Upper lobe of right lung (tissue), 1 donor: ENCODE results near the gene SYT11. TPM values are rescaled to one million over a fixed set of nuclear protein-coding genes. Genes with fewer than 3 reads are reported as not detected.
A peak's percentile ranks its signal among the peaks of the same experiment; 100 is the strongest.

Experiments
- ATAC-seq: fragments of 200-7000 bp; cut with Tn5 transposase; one replicate; pipeline ENCODE4 v1.9.1; 2020; ENCODE audit warnings: mild to moderate bottlenecking, moderate library complexity
- DNase-seq: peaks from one replicate; pipeline ENCODE4 v3.0.0-alpha.2; 2020
- H3K27ac ChIP-seq: fragments of 200-600 bp; one replicate; pipeline ENCODE4 v1.8.0; 2022
- H3K27me3 ChIP-seq: fragments of 200-600 bp; one replicate; pipeline ENCODE4 v1.8.0; 2022; ENCODE audit warnings: mild to moderate bottlenecking
- H3K36me3 ChIP-seq: fragments of 200-600 bp; one replicate; pipeline ENCODE4 v1.8.0; 2022
- H3K4me1 ChIP-seq: fragments of 200-600 bp; one replicate; pipeline ENCODE4 v1.8.0; 2022
- H3K4me3 ChIP-seq: fragments of 200-600 bp; one replicate; pipeline ENCODE4 v1.8.0; 2022; ENCODE audit warnings: mild to moderate bottlenecking
- H3K9me3 ChIP-seq: fragments of 200-600 bp; one replicate; pipeline ENCODE4 v1.8.0; 2022
- intact Hi-C: fragments of 100-400 bp; cut with DNase I; formaldehyde crosslinking; loops from one replicate; pipeline ENCODE4 v1.11.0; 2022
- total RNA-seq: library from RNA; stranded (reverse); fragmentation: NEBNext Ultra II Directional; extraction: Animal tissue kit (Norgen Biotek cat#: 25700); gene quantifications from one replicate; pipeline ENCODE4 v1.2.1, GENCODE V29; 2021
- TF ChIP-seq, protein P1 (sequence below): fragments of 200-600 bp; IDR thresholded peaks from one replicate; pipeline ENCODE4 v1.8.0; 2022; ENCODE audit warnings: antibody characterized with exemption
- donor health status: DM: no; HTN: yes; CAD: no; lungs with severe emphysema.

Gene SYT11
- total RNA-seq, 1 donor from 2014 or later = 8.9 TPM

DNA sequence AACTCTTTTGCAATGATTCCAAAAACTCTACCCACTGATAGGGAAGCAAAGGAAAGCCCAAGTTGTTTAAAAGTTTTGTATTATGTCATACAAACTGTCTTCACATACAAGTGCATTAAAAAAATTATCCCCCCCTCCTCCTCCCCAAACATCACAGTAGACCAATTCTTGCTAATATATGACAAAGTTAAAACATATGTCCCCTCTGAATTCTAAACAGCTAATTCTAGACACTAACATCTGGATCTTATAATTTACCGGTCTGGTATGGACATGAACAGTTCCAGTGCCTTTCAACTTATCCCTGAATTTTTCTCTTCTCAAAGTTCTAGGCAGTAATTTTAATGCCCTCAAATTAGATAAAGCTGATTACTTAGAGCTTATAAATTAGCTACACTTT lies 38.4 kb downstream of the SYT11 start:
- H3K36me3 ChIP-seq = peaks cover 70% of the 10 kb centered on the region
- H3K27me3 ChIP-seq = no peaks in the 10 kb centered on the region
- H3K4me3 ChIP-seq = no peak overlapping the region
- ATAC-seq = no peak
- H3K9me3 ChIP-seq = no peaks in the 10 kb centered on the region
- intact Hi-C loops = no loop called here
- H3K4me1 ChIP-seq = peaks cover 12% of the 10 kb centered on the region
- H3K27ac ChIP-seq = no peak overlapping the region
- no peak for DNase-seq
- TF ChIP-seq, protein P1, sequence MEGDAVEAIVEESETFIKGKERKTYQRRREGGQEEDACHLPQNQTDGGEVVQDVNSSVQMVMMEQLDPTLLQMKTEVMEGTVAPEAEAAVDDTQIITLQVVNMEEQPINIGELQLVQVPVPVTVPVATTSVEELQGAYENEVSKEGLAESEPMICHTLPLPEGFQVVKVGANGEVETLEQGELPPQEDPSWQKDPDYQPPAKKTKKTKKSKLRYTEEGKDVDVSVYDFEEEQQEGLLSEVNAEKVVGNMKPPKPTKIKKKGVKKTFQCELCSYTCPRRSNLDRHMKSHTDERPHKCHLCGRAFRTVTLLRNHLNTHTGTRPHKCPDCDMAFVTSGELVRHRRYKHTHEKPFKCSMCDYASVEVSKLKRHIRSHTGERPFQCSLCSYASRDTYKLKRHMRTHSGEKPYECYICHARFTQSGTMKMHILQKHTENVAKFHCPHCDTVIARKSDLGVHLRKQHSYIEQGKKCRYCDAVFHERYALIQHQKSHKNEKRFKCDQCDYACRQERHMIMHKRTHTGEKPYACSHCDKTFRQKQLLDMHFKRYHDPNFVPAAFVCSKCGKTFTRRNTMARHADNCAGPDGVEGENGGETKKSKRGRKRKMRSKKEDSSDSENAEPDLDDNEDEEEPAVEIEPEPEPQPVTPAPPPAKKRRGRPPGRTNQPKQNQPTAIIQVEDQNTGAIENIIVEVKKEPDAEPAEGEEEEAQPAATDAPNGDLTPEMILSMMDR = no peak

DNA sequence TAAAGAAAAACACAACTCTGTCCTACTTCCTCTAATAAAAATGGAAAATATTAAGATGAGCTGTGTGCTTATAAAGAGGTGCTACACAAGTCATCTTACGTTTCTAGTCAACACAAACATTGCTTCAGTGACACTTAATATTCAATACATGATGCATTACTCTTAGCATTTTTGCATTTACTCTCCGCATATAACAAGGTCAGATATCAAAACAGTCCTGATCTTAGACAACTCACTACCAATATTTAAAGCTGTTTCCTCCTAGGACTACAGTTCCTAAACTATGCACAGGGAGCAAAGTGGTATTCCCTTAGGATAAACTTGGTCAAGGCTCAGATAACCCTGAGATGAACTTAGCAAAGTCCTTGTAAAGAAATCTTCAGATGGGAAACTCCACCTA lies 39.5 kb downstream of the SYT11 start:
- TF ChIP-seq, protein P1 = no peak
- peaks cover 2% of the 10 kb centered on the region for H3K4me1 ChIP-seq
- intact Hi-C loops = no loop called here
- H3K27ac ChIP-seq = no peak overlapping the region
- H3K9me3 ChIP-seq = no peaks in the 10 kb centered on the region
- H3K27me3 ChIP-seq = no peaks in the 10 kb centered on the region
- DNase-seq (no peak), ATAC-seq (no peak)
- no peak overlapping the region for H3K4me3 ChIP-seq
- H3K36me3 ChIP-seq = peaks cover 81% of the 10 kb centered on the region

DNA sequence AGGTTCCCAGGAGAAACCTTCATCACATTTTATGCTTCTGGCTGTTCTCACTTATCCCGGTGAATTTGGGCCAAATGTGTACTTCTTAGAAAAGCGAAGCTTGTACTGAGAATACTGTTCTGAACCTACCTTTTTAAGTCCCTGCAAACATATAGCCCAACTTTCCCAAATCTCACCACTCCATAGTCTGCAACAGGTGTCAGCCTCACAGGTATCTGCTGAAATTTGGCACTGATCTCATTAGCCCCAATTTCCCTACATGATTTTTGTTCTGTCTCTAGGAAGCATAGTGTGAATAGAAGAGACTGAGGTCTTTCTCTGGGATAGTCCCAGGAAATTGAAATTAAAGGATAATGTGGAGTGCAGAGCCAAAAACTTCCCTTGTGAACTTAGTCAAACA lies 40.3 kb downstream of the SYT11 start:
- DNase-seq (no peak), ATAC-seq (no peak)
- intact Hi-C loops = no loop called here
- peaks cover 89% of the 10 kb centered on the region for H3K36me3 ChIP-seq
- H3K4me3 ChIP-seq = no peak overlapping the region
- H3K27ac ChIP-seq = no peak overlapping the region
- no peaks in the 10 kb centered on the region for H3K4me1 ChIP-seq
- TF ChIP-seq, protein P1 = no peak
- H3K9me3 ChIP-seq = no peaks in the 10 kb centered on the region
- no peaks in the 10 kb centered on the region for H3K27me3 ChIP-seq

DNA sequence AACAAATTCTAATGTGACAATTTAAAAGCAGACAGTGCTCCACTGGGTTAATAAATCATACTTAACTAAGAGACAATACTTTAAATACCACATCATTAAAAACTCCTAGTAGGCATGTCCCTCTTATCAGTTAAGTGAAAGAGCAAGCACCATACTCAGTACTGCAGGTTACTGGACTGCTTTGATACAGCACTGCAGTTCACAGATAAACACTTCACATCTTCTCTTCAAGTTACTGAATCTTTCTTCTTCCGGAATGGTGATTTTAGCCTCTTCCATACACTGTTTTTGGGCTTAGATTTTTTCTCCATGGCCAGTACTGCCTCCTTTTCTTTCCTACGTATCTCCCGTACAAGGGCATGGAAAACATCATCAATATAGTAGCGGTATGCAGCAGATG lies 40.8 kb downstream of the SYT11 start:
- Histone ChIP-seq H3K4me1 (no peaks in the 10 kb centered on the region), H3K27ac (no peak overlapping the region), H3K36me3 (peaks cover 94% of the 10 kb centered on the region), H3K27me3 (no peaks in the 10 kb centered on the region), H3K9me3 (no peaks in the 10 kb centered on the region), H3K4me3 (no peak overlapping the region)
- TF ChIP-seq, protein P1 = no peak
- intact Hi-C loops = no loop called here
- ATAC-seq (no peak), DNase-seq (no peak)

DNA sequence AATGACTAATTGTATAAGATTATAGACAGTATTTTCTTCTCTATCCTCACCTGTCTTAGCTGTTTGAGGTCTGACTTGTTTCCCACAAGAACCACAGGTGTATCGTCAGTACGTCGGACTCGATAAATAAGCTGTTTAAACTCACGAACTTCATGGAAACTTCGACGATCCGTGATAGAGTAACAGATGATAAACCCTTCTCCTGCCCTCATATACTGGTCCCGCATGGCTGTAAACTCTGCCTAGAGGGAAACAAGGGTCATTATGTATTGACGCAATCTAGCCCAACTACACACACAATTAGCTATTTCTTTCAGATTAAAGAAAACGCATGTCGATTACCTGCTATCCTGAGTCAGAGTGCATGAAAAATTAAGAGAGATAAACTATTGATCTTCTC lies 44.9 kb downstream of the SYT11 start:
- no peak for DNase-seq
- no peaks in the 10 kb centered on the region for H3K27me3 ChIP-seq
- no peak for ATAC-seq
- H3K27ac ChIP-seq = no peak overlapping the region
- TF ChIP-seq, protein P1 = no peak
- intact Hi-C loops = no loop called here
- peaks cover 1% of the 10 kb centered on the region for H3K4me1 ChIP-seq
- peaks cover 100% of the 10 kb centered on the region for H3K36me3 ChIP-seq
- H3K4me3 ChIP-seq = no peak overlapping the region
- H3K9me3 ChIP-seq = no peaks in the 10 kb centered on the region

DNA sequence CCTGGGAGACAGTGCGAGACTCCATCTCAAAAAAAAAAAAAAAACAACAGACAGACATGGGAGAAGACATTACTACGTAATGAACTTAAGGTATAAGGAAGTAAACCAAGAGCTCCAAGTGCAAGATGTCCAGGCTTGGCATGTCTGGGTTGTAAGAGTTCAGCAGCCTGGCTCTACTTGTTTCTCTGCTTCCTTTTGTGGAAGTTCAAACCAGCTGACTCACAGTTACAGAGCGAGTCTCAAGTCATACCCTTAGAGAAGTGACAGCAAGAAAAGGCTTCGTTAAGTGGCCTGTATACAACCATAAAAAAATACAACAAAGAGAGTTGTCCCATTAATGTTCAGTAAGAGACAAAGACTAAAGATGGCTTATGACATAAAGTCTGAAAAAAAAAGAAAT lies 50.5 kb downstream of the SYT11 start:
- Histone ChIP-seq H3K36me3 (peaks cover 80% of the 10 kb centered on the region), H3K9me3 (no peaks in the 10 kb centered on the region), H3K4me1 (peaks cover 22% of the 10 kb centered on the region), H3K27ac (peak overlapping the region; percentile 90), H3K4me3 (peak overlapping the region; percentile 88), H3K27me3 (no peaks in the 10 kb centered on the region)
- DNase-seq (no peak), ATAC-seq (peak; percentile 70)
- TF ChIP-seq, protein P1 = no peak
- intact Hi-C loops = no loop called here
